Right lobe of liver (tissue), 4 donors: Measurements from ENCODE around the gene PSME3IP1.

Experiments used
- POLR2A ChIP-seq: fragments of 450-650 bp; IDR thresholded peaks from one replicate; pipeline ENCODE4 v1.6.1; 2017; ENCODE audit warnings: antibody characterized with exemption, mild to moderate bottlenecking
- TF ChIP-seq, protein P1 (sequence below), 4 donors: fragments of 200-600 bp in 3 of 4; fragments of 450-650 bp in 1 of 4; IDR thresholded peaks; one replicate each; pipeline versions ENCODE4 v1.5.1 to v1.8.0; 2016 to 2022; ENCODE audit warnings: antibody characterized with exemption in 4 of 4, mild to moderate bottlenecking in 2 of 4
- donor health status: DM: no; HTN: no; CAD: no.
- donor health status: DM: no; HTN: no; CAD: no.
- donor health status: DM: no; HTN: yes; CAD: no.

DNA sequence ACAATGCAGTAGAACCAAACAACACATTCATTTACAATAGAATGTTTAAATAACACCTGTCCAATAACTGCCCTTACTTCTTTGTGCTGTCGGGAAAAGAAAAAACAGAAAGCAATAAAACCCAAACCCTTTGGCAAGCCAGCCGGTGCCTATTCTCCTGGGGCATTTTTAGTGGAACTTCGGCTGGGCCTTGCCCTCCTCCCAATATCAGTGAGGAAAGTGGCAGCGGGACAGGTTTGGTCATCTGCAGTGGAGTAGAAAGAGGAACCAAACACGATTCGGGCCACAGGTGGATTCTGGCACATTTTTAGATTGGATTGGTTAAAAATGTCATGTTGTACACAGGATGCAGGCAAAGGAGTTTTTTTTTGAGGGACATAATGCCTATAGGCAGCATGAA is 32.0 kb downstream of the PSME3IP1 start:
- TF ChIP-seq, protein P1, sequence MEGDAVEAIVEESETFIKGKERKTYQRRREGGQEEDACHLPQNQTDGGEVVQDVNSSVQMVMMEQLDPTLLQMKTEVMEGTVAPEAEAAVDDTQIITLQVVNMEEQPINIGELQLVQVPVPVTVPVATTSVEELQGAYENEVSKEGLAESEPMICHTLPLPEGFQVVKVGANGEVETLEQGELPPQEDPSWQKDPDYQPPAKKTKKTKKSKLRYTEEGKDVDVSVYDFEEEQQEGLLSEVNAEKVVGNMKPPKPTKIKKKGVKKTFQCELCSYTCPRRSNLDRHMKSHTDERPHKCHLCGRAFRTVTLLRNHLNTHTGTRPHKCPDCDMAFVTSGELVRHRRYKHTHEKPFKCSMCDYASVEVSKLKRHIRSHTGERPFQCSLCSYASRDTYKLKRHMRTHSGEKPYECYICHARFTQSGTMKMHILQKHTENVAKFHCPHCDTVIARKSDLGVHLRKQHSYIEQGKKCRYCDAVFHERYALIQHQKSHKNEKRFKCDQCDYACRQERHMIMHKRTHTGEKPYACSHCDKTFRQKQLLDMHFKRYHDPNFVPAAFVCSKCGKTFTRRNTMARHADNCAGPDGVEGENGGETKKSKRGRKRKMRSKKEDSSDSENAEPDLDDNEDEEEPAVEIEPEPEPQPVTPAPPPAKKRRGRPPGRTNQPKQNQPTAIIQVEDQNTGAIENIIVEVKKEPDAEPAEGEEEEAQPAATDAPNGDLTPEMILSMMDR (IDR thresholded peaks at IDR 0.05): no peak
- TF ChIP-seq POLR2A: no peak
